Effector memory CD4-positive, alpha-beta T cell (primary cell): Measurements from ENCODE around the gene AMMECR1L.
"Not testable (repeated sequence)": the region's sequence is repeated elsewhere in the genome, so short reads cannot be mapped to it uniquely, and the experiment has no call there.

Source experiments
- DNase-seq, 3 donors: peaks; one replicate each; pipeline ENCODE4 v3.0.0-alpha.2; 2020
- H3K27ac ChIP-seq: 2 replicates; pipeline ENCODE4 v1.7.0; 2013; ENCODE audit warnings: mild to moderate bottlenecking, low read length, moderate library complexity; ENCODE audit not compliant: insufficient read depth, poor library complexity, severe bottlenecking
- H3K27me3 ChIP-seq: replicated peaks from 2 replicates; pipeline ENCODE4 v1.7.0; 2013; ENCODE audit warnings: mild to moderate bottlenecking, low read length; ENCODE audit not compliant: insufficient read depth, control insufficient read depth, poor library complexity, severe bottlenecking
- H3K36me3 ChIP-seq: 2 replicates; pipeline ENCODE4 v1.7.0; 2013; ENCODE audit warnings: mild to moderate bottlenecking, low read length, moderate library complexity; ENCODE audit not compliant: control insufficient read depth, insufficient read depth
- H3K4me1 ChIP-seq: 2 replicates; pipeline ENCODE4 v1.7.0; 2013; ENCODE audit warnings: low read length, mild to moderate bottlenecking; ENCODE audit not compliant: control insufficient read depth, insufficient read depth, poor library complexity, severe bottlenecking
- H3K4me3 ChIP-seq: 2 replicates; pipeline ENCODE4 v1.7.0; 2013; ENCODE audit warnings: low read length, low read depth, mild to moderate bottlenecking; ENCODE audit not compliant: insufficient read depth, poor library complexity, severe bottlenecking
- H3K9me3 ChIP-seq: 2 replicates; pipeline ENCODE4 v1.7.0; 2013; ENCODE audit warnings: mild to moderate bottlenecking, low read length, moderate library complexity; ENCODE audit not compliant: control insufficient read depth

AMMECR1L gene

DNA sequence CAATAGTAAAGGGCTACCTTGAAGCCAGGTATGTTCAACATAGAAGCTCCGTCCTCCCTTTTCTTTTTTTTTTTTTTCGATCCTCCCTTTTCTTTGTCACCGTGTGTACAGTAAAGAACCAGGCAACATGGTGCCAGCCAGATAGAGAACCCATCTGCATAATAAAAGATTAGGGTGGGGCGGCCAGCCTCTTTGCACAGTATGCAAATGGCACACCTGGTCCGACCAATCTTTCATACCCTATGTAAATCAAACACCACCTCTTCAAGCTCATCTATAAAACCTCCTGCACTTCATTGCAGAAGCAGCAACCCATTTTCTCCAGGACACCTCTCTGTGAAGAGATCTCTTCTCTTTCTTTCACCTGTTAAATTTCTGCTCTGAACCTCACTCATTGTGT, 67.5 kb downstream of the AMMECR1L start:
- Histone ChIP-seq H3K9me3 (no peaks in the 10 kb centered on the region), H3K36me3 (no peaks in the 10 kb centered on the region), H3K27ac (no peak overlapping the region), H3K4me3 (no peak overlapping the region), H3K27me3 (no peaks in the 10 kb centered on the region), H3K4me1 (no peaks in the 10 kb centered on the region)
- no peak for DNase-seq

DNA sequence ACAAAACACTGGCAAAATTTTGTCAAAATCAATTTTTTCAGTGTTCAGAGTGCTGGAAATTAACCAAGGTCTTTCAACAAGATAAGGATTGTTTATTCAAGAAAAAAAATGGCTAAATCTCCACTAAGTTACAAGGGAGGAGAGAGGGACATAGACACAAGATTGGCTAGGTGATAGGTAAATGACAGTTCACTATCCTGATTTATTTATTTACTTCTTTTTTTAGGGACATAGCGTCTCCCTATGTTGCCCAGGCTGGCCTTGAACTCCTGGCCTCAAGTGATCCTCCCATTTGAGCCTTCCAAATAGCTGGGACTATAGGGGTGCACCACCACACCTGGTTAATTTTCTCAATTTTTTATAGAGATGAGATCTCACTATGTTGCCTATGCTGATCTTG, 71.1 kb downstream of the AMMECR1L start:
- Histone ChIP-seq H3K27me3 (no peaks in the 10 kb centered on the region), H3K9me3 (no peaks in the 10 kb centered on the region), H3K4me1 (peaks cover 5% of the 10 kb centered on the region), H3K4me3 (no peak overlapping the region), H3K36me3 (no peaks in the 10 kb centered on the region), H3K27ac (no peak overlapping the region)
- DNase-seq = no peak

DNA sequence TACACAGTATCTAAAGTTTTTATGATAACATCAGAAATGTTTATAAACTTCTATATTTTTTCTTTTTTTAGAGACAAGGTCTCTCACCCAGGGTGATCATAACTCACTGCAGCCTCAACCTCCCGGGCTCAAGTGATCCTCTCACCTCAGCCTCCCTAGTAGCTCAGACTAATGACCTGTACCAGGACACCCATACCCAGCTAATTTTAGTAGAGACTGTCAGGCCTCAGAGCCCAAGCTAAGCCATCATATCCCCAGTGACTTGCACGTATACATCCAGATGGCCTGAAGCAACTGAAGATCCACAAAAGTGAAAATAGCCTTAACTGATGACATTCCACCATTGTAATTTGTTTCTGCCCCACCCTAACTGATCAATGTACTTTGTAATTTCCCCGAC, 73.3 kb downstream of the AMMECR1L start:
- H3K4me3 ChIP-seq, H3K27ac ChIP-seq, H3K9me3 ChIP-seq, H3K36me3 ChIP-seq, H3K27me3 ChIP-seq, DNase-seq: not testable (repeated sequence)
- peaks cover 11% of the 10 kb centered on the region for H3K4me1 ChIP-seq
